Lower lobe of right lung (tissue), 2 donors: ENCODE measurements around the gene FOXP1. TPM values are rescaled to one million over a fixed set of nuclear protein-coding genes. Genes with fewer than 3 reads are reported as not detected.

ENCODE experiments used
- ATAC-seq, 2 donors: fragments of 200-7000 bp; cut with Tn5 transposase; one replicate each; pipeline ENCODE4 v1.9.1; 2020 to 2022; ENCODE audit warnings: mild to moderate bottlenecking in 2 of 2, moderate library complexity in 2 of 2
- DNase-seq: peaks from one replicate; pipeline ENCODE4 v3.0.0-alpha.2; 2020
- H3K27ac ChIP-seq: fragments of 200-600 bp; one replicate; pipeline ENCODE4 v1.8.0; 2022
- H3K27me3 ChIP-seq: fragments of 200-600 bp; one replicate; pipeline ENCODE4 v1.8.0; 2022; ENCODE audit warnings: low read depth
- H3K36me3 ChIP-seq: fragments of 200-600 bp; one replicate; pipeline ENCODE4 v1.8.0; 2022; ENCODE audit warnings: mild to moderate bottlenecking
- H3K4me1 ChIP-seq: fragments of 200-600 bp; one replicate; pipeline ENCODE4 v1.8.0; 2022
- H3K4me3 ChIP-seq: fragments of 200-600 bp; one replicate; pipeline ENCODE4 v1.8.0; 2022; ENCODE audit warnings: mild to moderate bottlenecking
- H3K9me3 ChIP-seq: fragments of 200-600 bp; one replicate; pipeline ENCODE4 v1.8.0; 2022
- intact Hi-C: fragments of 100-400 bp; cut with DNase I; formaldehyde crosslinking; loops from one replicate; pipeline ENCODE4 v1.11.0; 2022
- total RNA-seq: library from RNA; stranded (reverse); fragmentation: NEBNext Ultra II Directional; extraction: Animal tissue kit (Norgen Biotek cat#: 25700); gene quantifications from one replicate; pipeline ENCODE4 v1.2.1, GENCODE V29; 2021
- TF ChIP-seq, protein P1 (sequence below): fragments of 200-600 bp; IDR thresholded peaks from one replicate; pipeline ENCODE4 v1.8.0; 2022; ENCODE audit warnings: antibody characterized with exemption, mild to moderate bottlenecking
- donor health status: DM: no; HTN: yes; CAD: no; lungs with severe emphysema.

FOXP1 gene
- total RNA-seq, 1 donor from 2014 or later: 138 TPM

DNA sequence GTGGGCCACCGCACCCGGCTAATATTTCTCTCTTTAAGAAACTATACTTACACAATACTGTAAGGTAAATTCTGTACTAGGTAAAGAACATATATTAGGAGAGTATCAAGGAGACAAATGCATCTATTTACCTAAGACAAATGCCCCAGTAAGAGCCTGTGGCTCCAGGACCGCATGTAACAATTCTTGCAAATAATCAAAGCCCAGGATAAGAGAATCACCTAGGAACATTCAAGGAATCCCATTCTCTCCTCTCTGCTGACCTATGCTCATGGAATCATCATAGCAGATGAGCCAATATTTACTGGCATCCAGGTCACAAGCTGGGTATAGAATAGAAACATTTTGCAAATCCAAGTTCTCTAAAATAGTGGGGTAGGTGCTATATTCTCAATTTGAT is 347.7 kb downstream of the FOXP1 start:
- intact Hi-C loops: no loop called here

DNA sequence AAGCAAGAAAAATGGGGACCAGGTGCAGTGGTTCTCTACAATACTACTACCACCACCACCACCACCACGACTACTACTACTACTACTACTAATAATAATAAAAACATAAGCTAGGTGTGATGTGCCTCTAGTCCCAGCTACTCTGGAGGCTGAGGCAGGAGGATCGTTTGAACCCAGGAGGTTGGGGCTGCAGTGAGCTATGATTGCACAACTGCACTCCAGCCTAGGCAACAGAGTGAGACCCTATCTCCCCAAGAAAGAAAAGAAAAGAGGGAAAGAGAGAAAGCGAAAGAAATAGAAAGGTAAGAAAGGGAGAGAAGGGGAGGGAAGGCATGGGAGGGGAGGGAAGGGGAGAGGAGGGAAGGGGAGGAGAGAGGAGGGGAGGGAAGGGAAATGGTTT is 350.6 kb downstream of the FOXP1 start:
- H3K27ac ChIP-seq: no peak overlapping the region
- TF ChIP-seq, protein P1, sequence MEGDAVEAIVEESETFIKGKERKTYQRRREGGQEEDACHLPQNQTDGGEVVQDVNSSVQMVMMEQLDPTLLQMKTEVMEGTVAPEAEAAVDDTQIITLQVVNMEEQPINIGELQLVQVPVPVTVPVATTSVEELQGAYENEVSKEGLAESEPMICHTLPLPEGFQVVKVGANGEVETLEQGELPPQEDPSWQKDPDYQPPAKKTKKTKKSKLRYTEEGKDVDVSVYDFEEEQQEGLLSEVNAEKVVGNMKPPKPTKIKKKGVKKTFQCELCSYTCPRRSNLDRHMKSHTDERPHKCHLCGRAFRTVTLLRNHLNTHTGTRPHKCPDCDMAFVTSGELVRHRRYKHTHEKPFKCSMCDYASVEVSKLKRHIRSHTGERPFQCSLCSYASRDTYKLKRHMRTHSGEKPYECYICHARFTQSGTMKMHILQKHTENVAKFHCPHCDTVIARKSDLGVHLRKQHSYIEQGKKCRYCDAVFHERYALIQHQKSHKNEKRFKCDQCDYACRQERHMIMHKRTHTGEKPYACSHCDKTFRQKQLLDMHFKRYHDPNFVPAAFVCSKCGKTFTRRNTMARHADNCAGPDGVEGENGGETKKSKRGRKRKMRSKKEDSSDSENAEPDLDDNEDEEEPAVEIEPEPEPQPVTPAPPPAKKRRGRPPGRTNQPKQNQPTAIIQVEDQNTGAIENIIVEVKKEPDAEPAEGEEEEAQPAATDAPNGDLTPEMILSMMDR: no peak
- DNase-seq (no peak), ATAC-seq (no peak)
- H3K27me3 ChIP-seq: no peaks in the 10 kb centered on the region
- no peaks in the 10 kb centered on the region for H3K36me3 ChIP-seq
- H3K4me3 ChIP-seq: no peak overlapping the region
- H3K4me1 ChIP-seq: peaks cover 8% of the 10 kb centered on the region
- H3K9me3 ChIP-seq: no peaks in the 10 kb centered on the region
- intact Hi-C loops: no loop called here

More for the DNA sequence above, 347.7 kb downstream of the FOXP1 start:
- no peaks in the 10 kb centered on the region for H3K9me3 ChIP-seq
- H3K4me3 ChIP-seq: no peak overlapping the region
- H3K27ac ChIP-seq: no peak overlapping the region
- H3K4me1 ChIP-seq: peaks cover 10% of the 10 kb centered on the region
- no peaks in the 10 kb centered on the region for H3K36me3 ChIP-seq
- TF ChIP-seq, protein P1: no peak
- no peak for DNase-seq
- H3K27me3 ChIP-seq: no peaks in the 10 kb centered on the region
- no peak for ATAC-seq

DNA sequence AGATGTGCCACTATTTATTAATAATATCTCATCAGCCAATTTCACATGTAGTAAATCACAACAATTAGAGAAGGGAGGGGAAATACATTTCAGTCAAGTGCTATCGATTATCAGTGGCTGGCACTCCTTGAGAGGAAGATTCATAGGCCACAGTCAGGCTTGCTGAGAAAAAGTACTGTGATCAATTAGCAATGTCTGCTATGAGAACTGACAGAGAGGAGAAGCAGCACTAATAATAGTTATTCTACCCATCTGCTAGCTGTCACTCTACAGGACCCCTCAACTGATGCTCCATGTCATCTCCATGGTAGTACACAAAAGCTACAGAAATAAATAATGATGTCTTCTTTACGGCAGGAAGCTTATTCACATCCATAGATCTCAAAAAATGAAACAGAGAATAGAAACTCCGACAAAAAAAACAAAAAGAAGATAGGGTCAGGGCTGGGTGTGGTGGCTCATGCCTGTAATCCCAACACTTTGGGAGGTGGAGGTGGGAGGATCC is 351.3 kb downstream of the FOXP1 start:
- Histone ChIP-seq H3K36me3 (no peaks in the 10 kb centered on the region), H3K4me3 (no peak overlapping the region), H3K9me3 (no peaks in the 10 kb centered on the region), H3K27me3 (no peaks in the 10 kb centered on the region), H3K4me1 (peaks cover under 1% of the 10 kb centered on the region), H3K27ac (no peak overlapping the region)
- intact Hi-C loops: no loop called here
- DNase-seq (no peak), ATAC-seq (no peak)
- TF ChIP-seq, protein P1: no peak

DNA sequence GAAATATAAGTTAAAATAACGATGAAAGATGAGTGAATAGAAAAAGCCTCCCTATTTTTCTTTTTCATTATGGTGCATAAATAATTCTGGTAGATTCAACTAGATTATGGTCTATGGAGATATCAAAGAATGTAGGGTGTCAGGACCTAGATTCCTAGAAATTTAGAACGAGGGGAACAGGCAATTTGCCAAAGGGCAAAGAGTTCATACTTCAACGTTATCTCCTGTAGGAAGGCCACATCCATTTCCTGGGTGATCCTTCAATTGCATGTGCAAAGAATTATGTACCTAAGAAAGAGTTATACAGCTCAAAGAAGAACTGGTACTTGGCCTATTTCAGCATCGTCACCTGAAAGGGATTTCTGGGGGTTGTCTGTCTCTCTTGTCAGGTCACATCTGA is 351.8 kb downstream of the FOXP1 start:
- intact Hi-C loops: no loop called here
- no peaks in the 10 kb centered on the region for H3K27me3 ChIP-seq
- no peak overlapping the region for H3K27ac ChIP-seq
- DNase-seq (no peak), ATAC-seq (no peak)
- no peaks in the 10 kb centered on the region for H3K36me3 ChIP-seq
- TF ChIP-seq, protein P1: no peak
- no peaks in the 10 kb centered on the region for H3K9me3 ChIP-seq
- no peak overlapping the region for H3K4me3 ChIP-seq
- peaks cover 5% of the 10 kb centered on the region for H3K4me1 ChIP-seq

DNA sequence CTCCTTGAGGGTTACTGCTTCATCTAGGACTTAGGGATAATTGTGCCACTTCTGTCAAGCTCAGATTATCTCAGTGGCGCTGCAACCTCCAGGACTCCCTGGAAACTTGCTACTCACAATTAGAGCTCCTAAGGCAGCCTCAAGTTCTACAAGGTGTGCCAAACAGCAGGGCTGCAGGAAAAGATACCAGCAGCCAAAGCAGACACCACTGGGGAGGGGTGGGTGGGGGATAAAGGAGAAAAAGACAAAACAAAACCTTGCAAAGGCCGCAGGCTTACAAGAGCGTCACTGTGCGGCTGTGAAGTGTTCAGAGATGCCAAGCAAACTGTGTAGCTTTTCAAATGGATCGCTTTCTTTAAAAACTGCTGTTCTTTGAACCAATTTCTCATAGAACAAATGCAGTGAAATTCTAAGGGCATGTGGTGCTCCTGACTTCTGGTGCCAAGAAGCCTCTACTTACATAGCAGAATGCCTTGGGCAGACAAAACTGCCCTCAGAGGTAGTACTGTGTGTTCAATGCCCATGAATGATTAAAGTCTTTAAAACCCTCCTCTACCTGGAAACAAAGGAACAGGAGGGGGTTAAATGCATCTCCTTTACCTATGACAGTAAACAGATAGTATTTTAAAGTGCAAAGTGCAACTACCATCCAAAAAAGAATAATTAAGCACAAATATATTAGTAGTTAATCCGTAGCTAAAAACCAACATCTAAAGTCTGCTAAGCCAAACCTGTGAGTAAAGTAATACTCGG is 353.4 kb downstream of the FOXP1 start:
- H3K9me3 ChIP-seq: no peaks in the 10 kb centered on the region
- no peak overlapping the region for H3K27ac ChIP-seq
- ATAC-seq (no peak), DNase-seq (no peak)
- H3K27me3 ChIP-seq: no peaks in the 10 kb centered on the region
- no peak overlapping the region for H3K4me3 ChIP-seq
- TF ChIP-seq, protein P1: no peak
- intact Hi-C loops: no loop called here
- H3K4me1 ChIP-seq: peaks cover 20% of the 10 kb centered on the region
- H3K36me3 ChIP-seq: no peaks in the 10 kb centered on the region
